PFSK-1 (cell line): Measurements from ENCODE around the gene ITGA11.

Experiments used
- FOXP2 ChIP-seq: optimal IDR thresholded peaks from 2 replicates; pipeline ENCODE3; 2011; ENCODE audit warnings: borderline replicate concordance, control low read depth, inconsistent platforms; ENCODE audit not compliant: insufficient read depth; ENCODE audit errors: extremely low read length, extremely low read depth
- POLR2AphosphoS5 ChIP-seq: IDR thresholded peaks from 2 replicates; pipeline ENCODE4 v1.6.1; 2012; ENCODE audit warnings: low read depth, mild to moderate bottlenecking, control low read depth, low read length, moderate library complexity
- REST ChIP-seq, 2 experiments: IDR thresholded peaks; 2 replicates each; pipeline versions ENCODE4 v1.6.1 to v1.8.0; 2011 to 2012; ENCODE audit warnings: low read depth in 2 of 2, low read length in 2 of 2, control low read depth in 1 of 2, inconsistent platforms in 1 of 2, mild to moderate bottlenecking in 1 of 2, moderate library complexity in 1 of 2; ENCODE audit not compliant: insufficient read depth in 1 of 2
- SIN3A ChIP-seq: IDR thresholded peaks from 2 replicates; pipeline ENCODE4 v1.6.1; 2012; ENCODE audit warnings: mild to moderate bottlenecking, low read length, moderate library complexity, borderline replicate concordance; ENCODE audit not compliant: insufficient read depth
- TAF1 ChIP-seq: IDR thresholded peaks from 2 replicates; pipeline ENCODE4 v1.6.1; 2012; ENCODE audit warnings: low read length, control low read depth, borderline replicate concordance; ENCODE audit not compliant: insufficient read depth

ITGA11 gene

GRCh38 chr15:68427366-68427765 is 4.6 kb downstream of the ITGA11 start:
- TF ChIP-seq REST (IDR thresholded peaks at IDR 0.05; ENCODE audit: insufficient read depth in 1 of 2, low read depth in 2 of 2, low read length in 2 of 2) (no peak), SIN3A (no peak), TAF1 (no peak), POLR2AphosphoS5 (no peak), FOXP2 (no peak)

- TF ChIP-seq SIN3A (no peak), REST (IDR thresholded peaks at IDR 0.05; ENCODE audit: insufficient read depth in 1 of 2, low read depth in 2 of 2, low read length in 2 of 2) (no peak), FOXP2 (no peak), POLR2AphosphoS5 (no peak), TAF1 (no peak)
Observed at GRCh38 chr15:68426116-68426515, 5.8 kb downstream of the ITGA11 start.

- no peak for TF ChIP-seq POLR2AphosphoS5
- no peak for TF ChIP-seq TAF1
- TF ChIP-seq SIN3A: no peak
- no peak for TF ChIP-seq REST (IDR thresholded peaks at IDR 0.05; ENCODE audit: insufficient read depth in 1 of 2, low read depth in 2 of 2, low read length in 2 of 2)
- TF ChIP-seq FOXP2: no peak
Observed at GRCh38 chr15:68425428-68426060, 6.4 kb downstream of the ITGA11 start.

- TF ChIP-seq TAF1: no peak
- TF ChIP-seq POLR2AphosphoS5: no peak
- no peak for TF ChIP-seq REST (IDR thresholded peaks at IDR 0.05; ENCODE audit: insufficient read depth in 1 of 2, low read depth in 2 of 2, low read length in 2 of 2)
- no peak for TF ChIP-seq FOXP2
- no peak for TF ChIP-seq SIN3A
Observed at GRCh38 chr15:68424754-68425390, 7.1 kb downstream of the ITGA11 start.
